HUES64 (cell line): ENCODE results near the gene AMPH.

Source experiments
- H3K27ac ChIP-seq: 2 replicates; pipeline ENCODE4 v1.7.0; 2013; ENCODE audit warnings: low read depth, low read length, inconsistent platforms
- H3K27me3 ChIP-seq: 2 replicates; pipeline ENCODE4 v1.6.1; 2013; ENCODE audit warnings: mild to moderate bottlenecking, low read length; ENCODE audit not compliant: insufficient read depth
- H3K36me3 ChIP-seq: 2 replicates; pipeline ENCODE4 v1.6.1; 2013; ENCODE audit warnings: mild to moderate bottlenecking, low read length; ENCODE audit not compliant: insufficient read depth
- H3K4me1 ChIP-seq: 2 replicates; pipeline ENCODE4 v1.6.1; 2013; ENCODE audit warnings: mild to moderate bottlenecking, low read length, moderate library complexity; ENCODE audit not compliant: insufficient read depth
- H3K4me3 ChIP-seq: 2 replicates; pipeline ENCODE4 v1.5.1; 2013; ENCODE audit warnings: mild to moderate bottlenecking, low read length, moderate library complexity
- H3K9ac ChIP-seq: 2 replicates; pipeline ENCODE4 v1.6.1; 2013; ENCODE audit warnings: mild to moderate bottlenecking, low read depth, low read length
- H3K9me3 ChIP-seq: 2 replicates; pipeline ENCODE4 v1.6.1; 2013; ENCODE audit warnings: low read depth, low read length; ENCODE audit not compliant: insufficient read depth
- WGBS: fragments of 150-250, 120-280 bp; methylation state at CpG from one replicate; pipeline ENCODE4 v1.1.7; 2013; ENCODE audit warnings: missing lambda C conversion rate; 5-methylcytosine and 5-hydroxymethylcytosine counted together

AMPH gene

DNA sequence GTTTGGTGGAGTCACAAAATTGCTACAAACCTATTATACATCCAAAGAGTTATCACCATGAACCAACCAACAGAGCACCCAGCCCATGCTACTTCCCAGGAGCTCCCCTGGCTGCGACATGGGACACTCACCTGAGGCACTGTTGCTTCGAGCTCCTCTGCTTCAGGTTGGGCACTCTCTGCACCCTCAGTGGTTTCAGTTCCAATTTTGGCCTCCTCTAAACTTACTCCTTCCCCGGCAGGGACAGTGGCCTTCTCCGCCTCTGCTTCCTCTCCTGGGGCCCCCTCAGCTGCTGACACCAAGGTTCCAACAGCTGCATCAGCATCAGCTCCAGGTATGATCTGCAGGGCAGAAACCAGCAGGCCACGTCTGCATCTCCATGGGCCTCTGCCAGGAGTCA, 237.3 kb downstream of the AMPH start:
- Histone ChIP-seq H3K9me3 (no peaks in the 10 kb centered on the region), H3K4me3 (no peak overlapping the region), H3K27ac (no peak overlapping the region), H3K27me3 (no peaks in the 10 kb centered on the region), H3K36me3 (no peaks in the 10 kb centered on the region), H3K9ac (no peak overlapping the region), H3K4me1 (no peaks in the 10 kb centered on the region)
- WGBS = 90% methylated on average over 5 of the region's 5 CpGs

DNA sequence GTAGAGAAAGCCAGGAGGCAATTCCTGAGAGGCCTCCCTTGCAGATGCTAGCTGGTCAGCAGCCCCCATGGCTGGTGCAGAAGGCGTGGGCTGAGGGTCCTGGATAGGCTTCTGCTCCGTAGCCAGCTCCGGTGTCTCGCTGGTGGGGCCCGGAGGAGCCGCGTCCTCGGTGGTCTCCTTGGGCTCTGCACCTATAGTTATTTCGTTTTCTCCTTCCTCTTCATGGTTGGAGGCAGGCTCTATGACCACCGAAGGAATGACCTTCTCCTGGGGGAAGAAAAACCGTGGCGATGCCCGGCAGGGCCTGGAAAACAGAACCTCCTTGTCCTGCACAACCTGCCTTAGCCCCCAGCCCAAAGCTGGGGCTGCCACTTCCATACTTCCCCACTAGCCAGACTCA, 239.4 kb downstream of the AMPH start:
- WGBS = 87% methylated on average over 13 of the region's 13 CpGs
- H3K36me3 ChIP-seq = no peaks in the 10 kb centered on the region
- H3K9me3 ChIP-seq = no peaks in the 10 kb centered on the region
- no peak overlapping the region for H3K4me3 ChIP-seq
- no peak overlapping the region for H3K9ac ChIP-seq
- no peak overlapping the region for H3K27ac ChIP-seq
- no peaks in the 10 kb centered on the region for H3K27me3 ChIP-seq
- H3K4me1 ChIP-seq = no peaks in the 10 kb centered on the region

DNA sequence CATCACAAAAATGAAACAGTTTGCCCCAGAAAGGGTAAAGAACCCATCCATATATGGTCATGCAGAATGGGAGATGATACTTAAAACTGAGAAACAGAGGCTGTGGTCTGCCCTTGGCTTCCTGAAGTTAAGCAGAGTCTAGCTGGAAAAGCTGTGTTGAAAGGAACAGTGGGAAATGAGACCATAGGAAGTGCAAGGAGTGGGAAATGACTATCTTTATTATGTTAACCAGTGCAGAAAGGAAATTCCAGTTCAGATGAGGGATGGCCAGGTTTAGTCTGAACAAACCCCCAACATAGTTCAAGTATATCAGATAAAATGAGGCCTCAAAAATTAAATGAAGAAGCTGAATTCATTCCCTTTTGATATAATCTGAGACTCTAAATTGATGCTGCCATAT, 245.5 kb downstream of the AMPH start:
- Histone ChIP-seq H3K27ac (no peak overlapping the region), H3K4me1 (no peaks in the 10 kb centered on the region), H3K4me3 (no peak overlapping the region), H3K9ac (no peak overlapping the region), H3K9me3 (no peaks in the 10 kb centered on the region), H3K27me3 (no peaks in the 10 kb centered on the region), H3K36me3 (no peaks in the 10 kb centered on the region)

DNA sequence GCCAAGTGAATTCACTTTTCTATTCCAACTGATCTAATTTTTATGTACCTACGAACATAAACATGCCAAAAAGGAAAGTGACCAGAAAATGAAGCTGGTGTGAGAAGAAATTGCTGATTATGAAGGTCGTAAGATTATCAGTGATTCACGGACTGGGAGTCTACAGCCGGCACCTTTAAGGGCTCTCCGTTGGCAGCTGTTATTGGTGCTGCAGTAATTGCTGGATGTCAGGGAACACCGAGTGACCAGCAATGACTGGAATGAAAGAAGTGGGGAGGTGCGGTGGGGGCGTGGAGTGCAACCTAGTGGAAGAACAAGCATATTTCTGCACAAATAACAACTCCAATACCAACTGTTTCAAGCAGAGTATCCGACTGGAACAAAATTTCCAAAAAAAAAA, 247.9 kb downstream of the AMPH start:
- 93% methylated on average over 9 of the region's 9 CpGs for WGBS
- H3K27me3 ChIP-seq = no peaks in the 10 kb centered on the region
- H3K27ac ChIP-seq = no peak overlapping the region
- H3K9ac ChIP-seq = no peak overlapping the region
- H3K36me3 ChIP-seq = no peaks in the 10 kb centered on the region
- H3K9me3 ChIP-seq = no peaks in the 10 kb centered on the region
- H3K4me3 ChIP-seq = no peak overlapping the region
- H3K4me1 ChIP-seq = no peaks in the 10 kb centered on the region

DNA sequence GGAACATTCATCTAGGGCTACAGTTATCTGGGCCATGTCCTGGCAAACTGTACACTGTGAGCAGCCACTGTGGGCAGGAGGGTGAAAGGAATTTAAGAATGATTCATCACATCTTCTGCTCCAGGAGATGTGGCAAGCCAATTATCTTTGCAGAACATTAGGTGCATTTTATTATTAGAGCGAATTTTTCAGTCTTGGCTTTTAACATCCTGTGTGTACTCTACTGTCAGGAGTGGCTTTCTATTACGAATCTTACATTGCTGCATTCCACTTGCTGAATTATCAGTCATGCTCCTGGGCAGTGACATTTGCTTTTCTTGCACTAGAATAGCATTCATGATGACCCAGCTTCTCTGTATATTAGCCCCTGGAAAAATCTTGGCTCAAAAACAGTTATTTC, 248.5 kb downstream of the AMPH start:
- 91% methylated on average over 2 of the region's 2 CpGs for WGBS
- no peaks in the 10 kb centered on the region for H3K9me3 ChIP-seq
- H3K27me3 ChIP-seq = no peaks in the 10 kb centered on the region
- H3K36me3 ChIP-seq = no peaks in the 10 kb centered on the region
- H3K9ac ChIP-seq = no peak overlapping the region
- no peaks in the 10 kb centered on the region for H3K4me1 ChIP-seq
- H3K27ac ChIP-seq = no peak overlapping the region
- no peak overlapping the region for H3K4me3 ChIP-seq

DNA sequence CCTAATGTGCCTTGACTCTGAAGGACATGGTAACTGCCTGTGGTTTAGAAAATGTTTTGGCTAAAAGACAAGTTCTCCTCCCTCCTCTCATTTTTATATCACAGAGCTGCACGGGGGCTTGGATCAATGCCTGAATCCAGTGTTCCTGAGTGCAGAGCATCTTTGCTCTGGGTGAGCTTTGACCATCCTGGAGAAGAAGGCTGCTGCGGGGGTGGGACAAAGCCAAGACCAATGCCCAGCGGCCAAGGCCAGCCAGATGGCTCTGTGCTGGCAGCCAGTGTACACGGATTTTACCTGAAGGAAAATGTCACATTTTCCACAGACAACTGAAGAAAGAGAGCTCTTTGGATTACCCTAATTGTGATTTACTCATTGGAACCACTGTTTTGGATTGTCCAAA, 255.7 kb downstream of the AMPH start:
- H3K9ac ChIP-seq = no peak overlapping the region
- H3K27ac ChIP-seq = no peak overlapping the region
- no peak overlapping the region for H3K4me3 ChIP-seq
- H3K9me3 ChIP-seq = no peaks in the 10 kb centered on the region
- WGBS = 92% methylated on average over 4 of the region's 4 CpGs
- H3K27me3 ChIP-seq = no peaks in the 10 kb centered on the region
- H3K36me3 ChIP-seq = no peaks in the 10 kb centered on the region
- H3K4me1 ChIP-seq = no peaks in the 10 kb centered on the region

DNA sequence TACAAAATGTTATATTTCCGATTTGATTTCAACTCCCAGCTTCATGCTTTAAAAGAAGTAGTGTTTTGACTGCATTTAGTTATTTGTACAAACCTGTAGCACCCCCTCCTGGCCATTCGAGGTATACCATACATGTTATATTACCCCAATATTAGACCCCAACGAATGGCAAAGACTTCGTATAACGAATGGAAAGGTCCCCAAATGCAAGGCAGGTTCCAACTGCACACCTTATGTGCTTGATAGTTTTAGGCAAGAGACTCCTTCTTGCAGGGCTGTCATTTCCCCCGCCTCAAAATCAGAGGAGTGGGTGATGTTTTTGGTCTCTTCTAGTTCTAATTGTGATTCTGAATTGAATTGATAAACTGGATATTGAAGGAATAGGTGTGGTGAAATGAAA, 256.7 kb downstream of the AMPH start:
- H3K36me3 ChIP-seq = no peaks in the 10 kb centered on the region
- H3K4me1 ChIP-seq = peaks cover 3% of the 10 kb centered on the region; the same call in 1 of the 2 replicates
- no peak overlapping the region for H3K27ac ChIP-seq
- WGBS = 43% methylated on average over 5 of the region's 6 CpGs
- no peak overlapping the region for H3K4me3 ChIP-seq
- no peaks in the 10 kb centered on the region for H3K27me3 ChIP-seq
- no peak overlapping the region for H3K9ac ChIP-seq
- H3K9me3 ChIP-seq = no peaks in the 10 kb centered on the region

DNA sequence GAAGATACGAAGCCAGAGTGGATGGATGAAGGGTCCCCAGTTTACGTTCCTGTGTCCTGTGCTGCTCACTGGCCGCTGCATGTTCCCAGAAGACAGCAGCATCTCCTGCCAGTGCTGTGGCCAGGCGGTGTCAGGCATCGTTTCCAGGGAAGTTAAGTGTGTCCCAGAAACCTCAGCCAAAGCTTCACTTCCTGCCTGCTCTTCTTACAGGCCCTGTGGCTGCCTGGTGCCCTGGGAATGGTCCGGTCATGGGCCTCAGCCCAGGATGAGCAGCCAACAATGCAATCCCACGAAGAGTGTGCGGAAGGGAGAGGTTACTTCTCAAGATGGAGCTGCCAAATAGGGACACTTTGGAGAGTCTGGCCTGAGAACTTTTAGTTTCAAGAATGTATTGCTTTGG, 258.0 kb downstream of the AMPH start:
- H3K4me3 ChIP-seq = no peak overlapping the region
- no peak overlapping the region for H3K9ac ChIP-seq
- H3K4me1 ChIP-seq = peaks cover 7% of the 10 kb centered on the region; the same call in 1 of the 2 replicates
- no peaks in the 10 kb centered on the region for H3K27me3 ChIP-seq
- no peaks in the 10 kb centered on the region for H3K9me3 ChIP-seq
- no peaks in the 10 kb centered on the region for H3K36me3 ChIP-seq
- no peak overlapping the region for H3K27ac ChIP-seq
- 96% methylated on average over 8 of the region's 8 CpGs for WGBS

DNA sequence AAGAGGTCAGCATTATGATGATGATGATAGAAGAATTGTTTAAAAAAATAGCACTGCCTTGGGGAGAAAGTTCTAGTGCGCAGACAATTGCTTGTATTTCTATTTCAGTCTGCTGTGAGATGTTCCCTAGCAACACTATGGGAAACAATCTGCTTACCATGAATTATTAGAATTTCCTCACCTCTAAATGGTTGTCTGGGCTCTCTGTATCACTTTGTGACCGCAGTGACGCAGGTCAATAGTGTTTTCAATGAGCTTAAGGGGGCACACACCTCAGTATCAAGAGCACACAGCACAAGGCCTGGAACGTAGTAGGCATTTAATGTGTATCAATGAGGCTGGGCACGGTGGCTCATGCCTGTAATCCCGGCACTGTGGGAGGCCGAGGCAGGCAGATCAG, 258.9 kb downstream of the AMPH start:
- no peaks in the 10 kb centered on the region for H3K27me3 ChIP-seq

DNA sequence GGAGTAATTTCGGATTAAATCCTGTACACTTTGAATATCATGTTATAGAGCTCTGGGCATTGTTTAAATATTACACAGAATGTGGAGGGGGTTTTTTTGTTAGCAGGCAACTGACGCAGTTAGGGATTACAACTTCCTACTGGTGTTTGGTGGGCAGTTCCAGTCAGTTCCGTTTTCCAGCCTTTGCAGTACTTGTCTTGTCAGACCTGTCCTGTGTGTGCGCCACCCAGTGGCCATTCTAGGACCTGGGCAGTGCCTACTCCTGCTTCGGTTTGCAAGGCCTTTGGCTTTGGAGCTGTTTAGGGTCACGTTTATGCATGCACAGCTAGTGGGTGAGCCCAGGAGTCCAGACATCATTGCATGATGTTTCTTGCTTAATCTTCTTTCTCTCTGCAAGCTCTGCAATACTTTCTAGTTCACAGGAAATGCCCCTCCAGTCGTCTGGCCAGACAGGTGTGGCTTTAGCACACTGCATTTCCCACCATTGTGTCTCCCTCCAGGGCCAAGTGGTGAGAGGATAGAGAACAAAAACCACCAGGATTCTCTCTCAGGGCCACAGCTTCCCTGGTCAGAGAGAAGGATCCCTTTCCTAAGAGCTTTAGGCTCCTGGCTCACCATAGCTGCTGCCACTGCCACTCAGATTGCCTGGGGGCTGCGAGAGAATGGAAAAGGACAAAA, 261.2 kb downstream of the AMPH start:
- Histone ChIP-seq H3K4me1 (peaks cover 7% of the 10 kb centered on the region; the same call in 1 of the 2 replicates), H3K4me3 (no peak overlapping the region), H3K9ac (no peak overlapping the region), H3K9me3 (no peaks in the 10 kb centered on the region), H3K27me3 (no peaks in the 10 kb centered on the region), H3K36me3 (no peaks in the 10 kb centered on the region), H3K27ac (peak overlapping the region; percentile 22; the same call in 1 of the 2 replicates)
- 34% methylated on average over 8 of the region's 8 CpGs for WGBS

More for the DNA sequence above, 258.9 kb downstream of the AMPH start:
- H3K4me3 ChIP-seq = no peak overlapping the region
- 95% methylated on average over 7 of the region's 7 CpGs for WGBS
- peaks cover 7% of the 10 kb centered on the region; the same call in 1 of the 2 replicates for H3K4me1 ChIP-seq
- no peak overlapping the region for H3K27ac ChIP-seq
- no peaks in the 10 kb centered on the region for H3K9me3 ChIP-seq
- no peak overlapping the region for H3K9ac ChIP-seq
- no peaks in the 10 kb centered on the region for H3K36me3 ChIP-seq

DNA sequence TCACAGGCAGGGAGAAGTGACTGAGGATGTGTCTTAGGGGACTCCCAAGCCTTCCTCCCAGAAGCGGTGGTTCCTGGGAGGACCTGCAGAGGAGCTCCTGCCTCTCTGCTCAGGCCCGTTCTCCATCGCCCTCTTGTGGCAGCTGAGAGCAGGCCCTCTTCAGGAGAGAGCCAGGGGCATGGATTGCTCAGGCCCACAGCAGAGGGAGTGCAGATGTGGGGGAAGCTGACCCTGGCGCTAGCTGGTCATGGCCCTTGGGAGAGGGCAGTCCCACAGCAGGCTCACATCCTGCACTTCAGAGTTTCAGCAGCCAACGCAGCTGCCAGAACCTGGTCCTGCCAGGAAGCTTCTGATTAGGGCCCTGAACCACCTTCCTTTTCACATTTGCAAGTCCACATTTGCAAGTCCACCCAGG, 263.0 kb downstream of the AMPH start:
- H3K9me3 ChIP-seq = no peaks in the 10 kb centered on the region
- WGBS = 58% methylated on average over 5 of the region's 5 CpGs
- peaks cover 7% of the 10 kb centered on the region; the same call in 1 of the 2 replicates for H3K4me1 ChIP-seq

More for the DNA sequence above, 263.0 kb downstream of the AMPH start:
- no peak overlapping the region for H3K4me3 ChIP-seq
- no peak overlapping the region for H3K27ac ChIP-seq
- no peaks in the 10 kb centered on the region for H3K36me3 ChIP-seq
- H3K27me3 ChIP-seq = no peaks in the 10 kb centered on the region
- H3K9ac ChIP-seq = no peak overlapping the region
